ENCODE measurements around the gene NPHP4. TPM values are rescaled to one million over a fixed set of nuclear protein-coding genes. Genes with fewer than 3 reads are reported as not detected.

Gene NPHP4
- total RNA-seq, 1 experiment from 2014 or later = 20.0 TPM

DNA sequence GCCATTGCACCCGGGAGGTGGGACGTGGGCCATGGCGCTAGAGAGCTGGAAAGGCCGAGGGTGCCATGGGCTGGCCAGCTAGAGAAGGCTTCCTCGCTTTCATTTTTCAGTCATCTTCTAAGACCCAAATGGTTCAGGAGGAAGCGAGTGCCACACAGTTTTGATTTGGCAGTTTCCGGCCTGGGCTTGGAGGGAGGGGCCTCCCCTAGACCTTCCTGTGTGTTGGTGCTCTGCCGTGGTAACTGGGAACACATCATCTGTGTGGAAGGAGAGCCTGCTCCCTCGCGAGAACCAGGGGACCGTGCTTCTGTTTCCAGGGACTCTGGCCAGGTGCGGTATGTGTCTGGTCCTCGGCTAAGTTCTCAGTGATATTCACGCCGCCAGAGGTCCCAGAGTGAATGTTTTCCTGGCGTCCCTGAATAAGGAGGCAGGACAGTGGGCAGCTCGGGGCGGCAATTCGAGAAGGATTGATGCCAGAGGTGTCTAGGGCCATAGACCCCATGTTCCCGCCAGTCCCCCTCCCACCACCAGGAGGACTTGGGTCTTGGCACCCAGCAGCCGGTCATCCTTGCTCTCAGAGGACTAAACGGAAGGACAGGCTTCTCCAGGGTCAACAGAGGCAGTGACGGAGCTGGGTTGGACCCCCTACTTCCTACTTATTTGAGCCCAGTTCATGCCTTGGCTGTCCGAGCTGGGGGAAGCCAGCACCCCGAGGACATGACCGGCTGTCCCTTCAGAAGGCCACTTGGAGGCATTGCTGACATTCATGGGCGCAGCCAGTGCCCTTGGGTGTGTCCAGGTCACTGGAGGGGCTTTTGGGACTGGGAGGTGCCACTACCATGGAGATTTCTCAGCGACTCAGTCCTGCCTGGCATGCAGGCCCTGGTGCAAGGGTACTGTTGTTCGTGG is 2.7 kb upstream of the NPHP4 start:
- intact Hi-C loops (cut with micrococcal nuclease) = no loop called here
- peaks cover 17 to 21% of the 10 kb centered on the region in 2 experiments for H3K4me1 ChIP-seq (ENCODE audit: control insufficient read depth in 1 of 2, insufficient read depth in 2 of 2, low read length in 2 of 2)
- no peak overlapping the region for H2AFZ ChIP-seq (ENCODE audit: low read depth, low read length, poor library complexity, severe bottlenecking)
- no peaks in the 10 kb centered on the region for H3K27me3 ChIP-seq (ENCODE audit: insufficient read depth, low read length)
- 0 out of 2 replicates have a peak overlapping the region, but pooled peaks have one; percentile 100 for H3K4me2 ChIP-seq (ENCODE audit: low read length)
- ATAC-seq (no peak), DNase-seq (ENCODE audit: low read depth, low spot score) (no peak)
- no peak overlapping the region for H3K9ac ChIP-seq (ENCODE audit: low read length)
- no TSS peak for BruUV-seq (replicated peaks)
- no peaks in the 10 kb centered on the region for H4K20me1 ChIP-seq (ENCODE audit: insufficient read depth)
- H3K36me3 ChIP-seq (ENCODE audit: control insufficient read depth in 1 of 2, insufficient read depth in 2 of 2, low read length in 2 of 2) = no peaks in the 10 kb centered on the region
- no peak overlapping the region for H3K27ac ChIP-seq (ENCODE audit: low read depth, low read length)
- TF ChIP-seq, protein P1, sequence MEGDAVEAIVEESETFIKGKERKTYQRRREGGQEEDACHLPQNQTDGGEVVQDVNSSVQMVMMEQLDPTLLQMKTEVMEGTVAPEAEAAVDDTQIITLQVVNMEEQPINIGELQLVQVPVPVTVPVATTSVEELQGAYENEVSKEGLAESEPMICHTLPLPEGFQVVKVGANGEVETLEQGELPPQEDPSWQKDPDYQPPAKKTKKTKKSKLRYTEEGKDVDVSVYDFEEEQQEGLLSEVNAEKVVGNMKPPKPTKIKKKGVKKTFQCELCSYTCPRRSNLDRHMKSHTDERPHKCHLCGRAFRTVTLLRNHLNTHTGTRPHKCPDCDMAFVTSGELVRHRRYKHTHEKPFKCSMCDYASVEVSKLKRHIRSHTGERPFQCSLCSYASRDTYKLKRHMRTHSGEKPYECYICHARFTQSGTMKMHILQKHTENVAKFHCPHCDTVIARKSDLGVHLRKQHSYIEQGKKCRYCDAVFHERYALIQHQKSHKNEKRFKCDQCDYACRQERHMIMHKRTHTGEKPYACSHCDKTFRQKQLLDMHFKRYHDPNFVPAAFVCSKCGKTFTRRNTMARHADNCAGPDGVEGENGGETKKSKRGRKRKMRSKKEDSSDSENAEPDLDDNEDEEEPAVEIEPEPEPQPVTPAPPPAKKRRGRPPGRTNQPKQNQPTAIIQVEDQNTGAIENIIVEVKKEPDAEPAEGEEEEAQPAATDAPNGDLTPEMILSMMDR (IDR thresholded peaks at IDR 0.05 in 2 of 3, conservative IDR thresholded peaks at IDR 0.05 in 1 of 3; ENCODE audit: borderline replicate concordance in 1 of 3, insufficient read depth in 1 of 3, low read depth in 2 of 3, low read length in 2 of 3) = peak in 1 of 3 experiments; percentile 15; a peak in 2 of 6 replicates
- TF ChIP-seq ZNF274 (IDR thresholded peaks at IDR 0.05; ENCODE audit: low read depth, low read length) = no peak
- H3K9me3 ChIP-seq (ENCODE audit: control insufficient read depth in 1 of 2, insufficient read depth in 1 of 2, low read depth in 1 of 2, low read length in 2 of 2) = no peaks in the 10 kb centered on the region
- H3K4me3 ChIP-seq (replicated peaks in 1 of 2; ENCODE audit: low read depth in 1 of 2, low read length in 2 of 2) = no peak overlapping the region
- no peaks in the 10 kb centered on the region for H3K9me2 ChIP-seq (ENCODE audit: insufficient read depth)
- ChIA-PET CTCF (no interaction called here), RAD21 (ENCODE audit: low non-redundant PET in 1 of 2, low total read pairs in 2 of 2, uncharacterized antibody in 2 of 2, unreplicated experiment in 2 of 2) (no interaction called here), POLR2A (no interaction called here)
- H3K79me2 ChIP-seq (ENCODE audit: insufficient read depth, low read length) = peaks cover 4% of the 10 kb centered on the region; the same call in 1 of the 2 replicates
